COLO668 (cell line): ENCODE results near the gene CCDC24.

ENCODE experiments used
- DNase-seq: peaks from one replicate; lab custom pipeline; 2025; ENCODE audit not compliant: unreplicated experiment; lab: John Stamatoyannopoulos, UW

CCDC24 gene

DNA sequence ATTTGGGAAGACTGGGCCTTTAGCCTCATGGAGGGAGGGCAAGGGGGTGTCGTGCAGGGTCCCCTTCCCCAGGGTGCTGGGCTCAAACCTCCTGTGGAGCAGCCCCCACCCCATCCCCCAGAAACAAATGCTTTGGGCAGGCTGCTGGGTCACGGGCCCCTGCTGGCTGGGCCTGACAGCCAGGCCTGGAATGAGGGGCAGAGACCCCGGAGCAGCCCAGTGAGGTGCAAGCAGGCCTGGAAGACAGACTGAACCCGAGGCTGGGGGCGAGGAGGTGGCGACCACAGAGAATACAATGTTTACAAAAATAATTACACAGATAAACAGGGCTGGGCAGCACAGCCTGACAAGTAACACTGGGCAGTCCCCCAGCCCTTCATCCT is 5.3 kb downstream of the CCDC24 start:
- DNase-seq = no peak

DNA sequence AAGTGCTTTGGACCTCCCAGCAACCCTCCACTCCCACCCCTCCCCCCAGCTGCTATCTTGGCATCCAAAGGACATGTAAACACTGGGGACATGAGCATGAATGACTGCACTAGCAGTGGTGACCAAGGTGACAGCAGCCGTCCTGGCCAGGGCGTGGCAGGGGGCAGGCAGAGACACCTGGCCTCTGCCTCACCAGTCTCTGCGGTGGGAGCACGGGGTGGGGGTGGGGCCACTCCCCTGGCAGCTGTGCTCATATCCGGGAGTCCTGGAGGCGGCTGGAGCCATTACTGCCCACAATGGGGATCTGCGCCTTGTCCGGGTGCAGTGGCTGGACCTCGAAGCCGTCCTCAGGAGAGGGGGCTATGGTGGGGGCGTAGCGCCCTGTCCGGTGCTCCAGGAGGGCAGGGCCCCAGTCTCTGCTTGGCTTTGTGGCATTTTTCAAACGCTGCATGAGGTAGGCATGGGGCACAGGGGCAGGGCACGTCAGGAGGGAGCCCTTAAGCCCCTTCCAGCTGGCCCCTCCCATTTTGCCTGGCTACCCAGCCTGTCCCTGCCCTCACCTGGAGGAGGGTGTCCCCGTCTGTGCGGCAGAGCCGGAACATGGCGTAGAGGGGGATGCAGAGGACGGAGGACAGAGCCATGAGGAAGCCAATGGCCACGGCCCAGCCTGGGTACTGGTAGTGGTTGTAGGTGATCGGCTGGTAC is 6.0 kb downstream of the CCDC24 start:
- DNase-seq = peak; percentile 99

DNA sequence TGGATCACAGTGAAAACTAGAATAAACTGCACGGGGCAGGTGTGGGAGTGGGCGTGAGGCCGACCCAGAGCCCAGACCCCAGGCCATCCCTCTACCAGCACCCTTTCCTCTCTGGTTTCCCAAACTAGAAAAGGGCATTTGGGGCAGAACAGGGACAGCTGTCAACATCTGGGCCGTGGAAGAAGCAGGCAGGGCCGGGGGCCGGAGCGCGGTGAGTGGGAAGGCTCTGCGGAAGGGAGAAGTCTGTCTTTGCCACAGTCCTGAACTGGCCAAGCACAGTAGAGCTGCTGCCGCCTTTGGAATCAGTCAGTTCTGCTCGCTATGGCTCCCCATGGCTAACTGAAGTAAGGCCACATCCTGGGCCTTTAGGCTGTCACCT is 6.6 kb downstream of the CCDC24 start:
- peak; percentile 50 for DNase-seq

DNA sequence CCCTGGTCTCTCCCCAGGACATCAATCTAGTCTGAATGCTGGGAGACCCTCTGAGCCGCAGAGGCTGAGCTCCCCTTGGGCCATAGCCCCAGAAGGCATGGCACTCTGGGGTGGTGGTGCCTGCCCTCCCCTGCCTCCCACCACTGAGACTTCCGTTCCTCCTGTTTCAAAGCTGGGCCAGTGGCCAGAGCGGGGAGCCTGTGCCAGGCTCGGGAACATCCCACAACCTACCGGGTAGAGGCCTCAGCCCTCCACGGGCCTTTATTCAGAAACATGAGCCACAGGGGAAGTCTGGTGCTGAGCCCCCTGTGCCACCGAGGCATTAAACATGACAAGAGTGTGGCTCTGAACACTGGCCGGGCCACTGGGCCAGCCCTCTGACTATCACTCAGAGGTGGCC is 8.1 kb downstream of the CCDC24 start:
- no peak for DNase-seq

DNA sequence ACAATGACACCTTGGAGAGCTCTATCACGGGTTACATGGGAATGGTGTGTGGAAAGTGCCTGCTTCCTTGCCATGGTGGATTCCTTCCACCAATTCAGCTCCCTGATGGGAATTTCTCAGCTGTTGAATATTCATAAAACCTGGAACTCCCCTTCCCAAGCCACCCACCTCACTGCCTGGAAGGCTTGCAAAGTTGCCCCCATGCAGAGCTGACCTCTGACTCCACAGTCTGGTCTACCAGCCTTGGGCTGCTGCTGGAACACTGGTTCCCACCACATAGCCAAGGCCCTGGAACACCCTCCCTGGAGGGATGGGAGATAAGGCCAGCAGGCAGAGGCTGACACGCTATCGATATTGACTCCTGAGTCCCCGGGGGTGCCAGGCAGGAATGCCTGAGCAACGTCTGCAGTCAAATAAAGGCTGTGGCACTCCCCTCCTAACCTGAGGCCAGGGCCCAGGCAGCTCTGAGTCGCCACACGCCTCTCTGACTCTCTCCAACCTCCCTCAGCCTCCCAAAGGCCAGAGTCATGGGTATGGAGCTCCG is 8.8 kb downstream of the CCDC24 start:
- no peak for DNase-seq

DNA sequence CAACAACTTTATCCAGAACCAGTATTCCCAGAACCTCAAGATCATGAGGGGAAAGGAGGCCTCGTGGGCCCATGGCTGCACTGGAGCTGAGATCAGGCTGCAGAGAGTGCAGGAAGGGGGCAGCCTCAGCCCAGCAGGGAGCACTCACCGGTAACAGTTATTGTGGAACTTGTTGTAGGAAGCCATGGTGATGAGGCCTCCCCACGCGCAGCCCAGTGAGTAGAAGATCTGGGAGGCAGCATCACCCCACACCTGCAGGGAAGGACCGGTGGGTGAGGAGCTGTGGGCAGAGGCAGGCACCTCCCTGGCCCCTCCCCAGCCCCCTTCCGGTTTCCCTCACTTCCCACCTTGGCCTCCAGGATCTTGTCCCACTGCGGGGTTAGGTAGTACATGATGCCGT is 10.8 kb downstream of the CCDC24 start:
- DNase-seq = no peak

DNA sequence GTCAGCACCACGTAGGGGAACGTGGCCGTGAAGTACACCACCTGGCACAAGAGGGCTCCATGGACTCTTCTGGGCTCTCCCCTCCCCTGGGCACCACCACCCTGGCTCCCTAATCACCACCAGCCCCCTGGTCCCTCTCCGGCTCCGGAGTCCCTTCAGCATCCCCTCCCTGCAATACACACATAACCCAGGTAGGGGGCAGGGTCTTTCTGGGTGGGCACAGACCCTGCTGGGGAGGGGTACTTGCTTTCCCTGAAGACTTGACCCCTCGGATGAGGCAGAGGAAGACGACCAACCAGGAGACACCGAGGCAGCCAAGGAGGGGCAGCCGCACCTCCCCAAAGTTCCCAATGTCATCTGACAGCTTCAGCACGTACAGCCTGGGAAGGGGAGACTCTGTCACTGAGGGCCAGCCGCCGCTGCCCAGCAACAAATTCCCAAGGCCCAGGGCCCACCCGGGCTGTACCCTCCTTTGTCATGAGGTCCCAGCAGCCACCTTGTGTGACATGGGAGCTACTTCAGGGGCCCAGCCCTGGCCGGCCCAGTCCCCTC is 11.3 kb downstream of the CCDC24 start:
- no peak for DNase-seq

DNA sequence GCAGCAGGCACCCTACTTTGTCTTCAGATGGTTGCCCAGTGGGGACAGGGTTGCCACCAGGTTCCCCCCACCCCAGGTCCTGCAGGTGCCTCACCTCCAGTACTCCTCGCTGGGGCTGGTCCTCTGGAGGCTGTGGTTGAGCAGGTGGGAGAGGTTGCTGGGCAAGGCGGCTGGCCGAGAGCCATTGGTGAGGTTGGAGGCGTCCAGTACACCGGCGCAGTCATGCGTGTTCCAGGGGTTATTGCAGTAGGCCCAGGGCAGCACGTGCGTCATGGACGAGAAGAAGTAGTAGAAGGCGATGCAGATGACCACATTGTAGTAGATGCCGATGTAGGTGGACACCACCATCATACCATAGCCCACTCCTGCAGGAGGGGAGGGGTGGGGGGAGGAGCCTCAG is 16.9 kb downstream of the CCDC24 start:
- DNase-seq = no peak

DNA sequence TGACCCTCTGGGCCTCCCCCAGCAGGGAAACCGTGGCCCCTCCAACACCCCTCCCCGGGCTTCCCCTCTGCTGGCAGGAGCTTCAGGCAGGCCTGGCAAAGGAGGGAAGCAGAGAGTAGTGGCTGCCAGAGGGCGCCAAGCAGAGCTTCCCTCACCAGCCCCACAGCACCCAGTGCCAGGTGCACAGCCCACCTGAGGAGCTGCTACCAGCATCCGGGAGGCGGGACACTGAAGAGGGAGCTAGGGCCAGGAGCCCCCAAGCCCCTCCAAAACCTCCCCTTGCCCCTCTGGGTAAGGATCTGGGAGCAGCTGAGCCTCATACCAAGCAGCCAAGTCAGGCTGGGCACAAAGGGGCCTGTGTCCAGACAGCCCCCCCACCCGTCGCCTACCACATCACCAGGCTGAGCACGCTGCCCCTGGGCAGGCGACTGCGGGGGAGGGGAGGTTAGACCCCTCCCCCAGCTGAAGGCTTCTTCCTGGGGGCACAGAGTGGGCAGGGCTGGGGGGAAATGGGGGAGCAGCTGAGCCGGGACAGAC is 19.6 kb downstream of the CCDC24 start:
- DNase-seq = no peak

DNA sequence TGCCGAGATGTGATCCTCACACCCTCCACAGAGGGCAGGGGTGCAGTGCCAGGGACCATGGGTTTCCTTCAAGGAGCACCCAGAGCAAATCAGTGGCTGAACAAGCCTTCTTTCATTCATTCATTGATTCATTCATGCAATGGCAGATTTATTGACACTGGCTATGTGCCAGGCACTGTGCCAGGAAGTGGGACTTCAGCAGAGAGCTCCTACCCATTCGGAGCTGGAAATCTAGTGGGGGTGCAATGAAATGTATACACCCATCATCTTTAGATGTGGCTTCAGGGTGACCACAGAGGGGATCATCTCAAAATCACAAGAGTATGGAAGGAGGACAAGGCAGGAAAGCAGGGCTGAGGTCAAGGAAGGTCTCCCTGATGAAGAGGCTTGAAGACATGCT is 21.0 kb downstream of the CCDC24 start:
- peak; percentile 44 for DNase-seq

DNA sequence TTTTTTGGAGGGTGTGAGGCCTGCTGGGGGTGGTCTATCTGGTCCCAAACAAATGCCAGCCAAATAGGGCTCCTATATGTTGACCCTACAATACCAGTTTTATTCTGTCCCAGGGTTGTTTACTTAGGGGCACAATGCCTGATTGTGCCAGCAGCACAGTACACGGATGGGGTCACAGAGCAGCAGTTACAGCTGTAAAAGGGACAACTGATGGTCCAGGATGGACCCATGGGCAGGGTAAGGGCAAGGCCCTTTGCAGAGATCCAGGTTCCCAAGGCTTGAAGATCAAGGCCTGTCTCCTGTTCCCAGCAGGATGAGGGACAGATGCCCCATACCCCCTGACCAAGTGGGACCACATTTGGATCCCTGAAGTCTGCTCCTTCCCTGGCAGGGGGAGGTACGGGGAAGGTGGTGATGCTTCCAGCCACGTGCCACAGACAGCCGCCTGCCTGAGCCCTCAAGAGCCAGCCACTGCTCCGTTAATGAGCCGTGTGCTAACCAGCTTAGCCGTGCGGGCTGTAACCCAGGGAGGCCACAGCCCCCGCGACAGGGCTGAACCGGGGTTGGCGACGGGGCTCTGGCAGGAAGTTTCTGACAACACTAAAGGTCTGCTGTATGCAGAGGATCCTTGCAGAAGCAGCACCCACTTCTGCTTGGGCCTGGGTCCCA is 21.7 kb downstream of the CCDC24 start:
- DNase-seq = no peak

DNA sequence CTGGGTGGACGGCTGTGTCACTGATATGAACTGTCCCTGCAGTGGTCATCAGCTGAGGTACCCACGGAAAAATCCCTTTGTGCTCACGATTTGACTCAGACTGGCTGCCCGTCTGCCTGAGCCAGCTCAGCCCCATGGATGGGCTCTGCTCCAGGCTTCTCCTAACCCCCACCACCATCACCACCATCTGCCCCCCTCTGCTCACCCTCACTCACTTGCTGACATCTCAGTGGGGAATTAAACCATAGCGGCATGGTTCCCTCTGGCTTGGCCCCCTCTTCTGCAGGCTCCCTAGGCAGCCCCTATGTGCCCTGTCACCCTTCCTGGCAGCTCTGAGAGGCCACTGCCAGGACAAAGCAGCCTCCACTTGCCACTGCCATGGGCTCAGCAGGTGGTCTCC is 22.6 kb downstream of the CCDC24 start:
- no peak for DNase-seq

DNA sequence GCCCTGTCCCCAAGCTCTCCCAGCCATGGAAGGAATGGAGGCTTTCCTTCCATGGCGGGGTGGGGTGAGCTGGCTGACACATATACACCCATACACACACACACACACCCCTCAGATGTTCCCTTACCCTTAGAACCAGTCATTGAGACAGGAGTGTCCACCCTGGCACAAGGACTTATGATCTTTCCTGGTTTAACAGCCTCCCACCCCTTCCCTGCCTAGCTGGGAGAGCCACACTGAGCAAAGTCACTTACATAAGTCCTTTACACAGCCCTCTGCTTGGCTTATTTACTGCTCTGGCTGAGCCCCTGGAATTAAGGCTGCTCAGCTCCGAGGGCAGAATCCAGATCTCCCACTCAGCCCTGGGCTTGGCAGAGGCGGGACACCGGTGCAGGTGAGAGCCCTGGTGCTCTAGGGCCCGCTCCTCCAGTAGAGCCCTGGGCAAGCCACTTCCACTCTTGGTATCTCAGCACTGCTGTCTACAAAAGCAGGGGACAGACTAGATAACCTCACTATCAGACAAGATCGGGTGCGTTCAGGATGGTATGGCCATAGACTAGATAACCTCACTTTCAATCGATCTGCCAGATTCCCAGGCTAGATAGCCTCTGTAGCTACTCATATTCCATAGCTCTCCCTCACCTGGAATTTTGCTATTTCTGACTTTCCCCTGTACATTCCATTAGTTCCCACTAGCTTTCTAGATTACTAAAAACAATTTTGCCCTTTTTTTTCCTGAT is 23.1 kb downstream of the CCDC24 start:
- no peak for DNase-seq

DNA sequence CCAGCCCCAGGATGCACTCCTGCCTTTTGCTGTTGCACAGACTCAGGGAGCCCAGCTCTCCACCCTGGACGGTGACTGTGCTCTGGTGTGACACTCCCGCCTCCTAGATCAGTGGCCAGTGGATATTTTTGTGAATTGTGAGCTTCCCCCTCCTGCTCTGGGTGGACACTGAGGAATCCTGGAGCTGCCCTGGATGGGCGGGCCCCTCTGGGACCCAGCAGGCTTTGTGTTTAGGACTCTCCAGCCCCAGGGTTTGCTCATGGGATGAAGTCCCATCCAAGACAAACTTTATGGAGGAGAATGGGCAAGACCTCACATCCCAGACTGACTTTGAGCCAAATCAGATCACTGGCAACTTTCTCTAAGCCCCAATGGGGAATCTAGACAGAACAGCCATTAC is 23.8 kb downstream of the CCDC24 start:
- DNase-seq = no peak

DNA sequence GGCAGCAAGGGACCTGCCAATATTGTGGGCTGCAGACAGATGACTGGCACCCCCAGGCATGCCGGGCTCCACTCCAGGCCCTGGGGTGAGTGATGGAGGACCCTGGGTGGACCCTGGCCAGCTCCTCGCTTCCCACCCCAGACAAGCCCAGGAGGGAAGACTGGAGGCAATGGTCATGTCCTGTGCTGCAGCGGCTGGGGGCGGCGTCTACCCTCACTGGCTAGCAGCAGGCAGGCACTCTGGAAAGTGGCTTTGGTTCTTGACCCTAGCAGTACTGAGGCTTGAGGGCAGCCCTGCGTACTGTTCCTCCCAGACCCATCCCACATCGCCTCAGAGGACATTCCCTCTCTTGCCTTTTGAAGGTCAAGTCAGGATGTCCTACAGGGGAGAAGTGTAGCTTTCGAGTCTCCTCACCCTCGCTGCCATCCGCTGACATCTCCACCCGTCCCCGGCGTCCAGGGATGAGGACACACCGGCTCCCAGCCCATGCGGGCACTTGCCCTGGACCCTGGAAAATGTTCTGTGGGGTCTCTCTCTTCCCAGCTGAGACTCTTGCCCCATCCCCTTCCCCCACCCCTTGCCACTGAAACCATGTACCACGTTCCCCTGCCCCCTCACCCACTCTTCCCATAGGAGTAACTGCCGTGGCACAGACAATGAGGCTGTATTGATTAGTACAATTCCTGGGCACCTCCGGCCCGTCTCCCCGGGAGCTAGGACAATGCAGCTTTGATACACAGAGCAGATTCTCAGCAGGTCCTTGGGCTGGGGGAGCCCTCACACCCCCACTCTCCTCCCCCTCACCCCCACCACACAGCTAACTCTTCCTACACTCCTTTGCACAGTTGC is 24.9 kb downstream of the CCDC24 start:
- no peak for DNase-seq

DNA sequence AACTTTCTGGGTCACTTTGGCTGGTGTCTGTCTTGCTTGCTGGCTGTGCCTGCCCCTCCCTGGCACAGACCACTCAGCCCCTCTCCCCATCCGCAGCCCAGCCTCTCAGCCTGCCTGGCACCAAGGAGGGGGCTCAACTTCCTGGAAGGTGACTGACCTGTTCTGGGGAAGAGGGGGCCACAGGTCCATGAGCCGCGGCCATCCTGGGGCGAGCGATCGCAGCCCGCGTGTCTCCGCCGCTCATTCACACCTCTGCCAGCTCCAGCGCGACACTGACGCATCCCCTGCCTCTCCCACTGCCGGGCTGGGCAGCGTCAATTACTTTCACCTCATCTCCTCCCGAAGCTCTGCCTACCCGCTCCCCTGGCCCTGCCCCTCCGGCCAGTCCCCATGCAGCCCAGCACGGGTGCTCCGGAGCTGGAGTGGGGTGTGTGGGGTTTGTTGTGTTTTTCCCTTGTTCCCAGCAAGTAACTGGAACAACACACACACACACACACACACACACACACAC is 25.5 kb downstream of the CCDC24 start:
- DNase-seq = no peak

DNA sequence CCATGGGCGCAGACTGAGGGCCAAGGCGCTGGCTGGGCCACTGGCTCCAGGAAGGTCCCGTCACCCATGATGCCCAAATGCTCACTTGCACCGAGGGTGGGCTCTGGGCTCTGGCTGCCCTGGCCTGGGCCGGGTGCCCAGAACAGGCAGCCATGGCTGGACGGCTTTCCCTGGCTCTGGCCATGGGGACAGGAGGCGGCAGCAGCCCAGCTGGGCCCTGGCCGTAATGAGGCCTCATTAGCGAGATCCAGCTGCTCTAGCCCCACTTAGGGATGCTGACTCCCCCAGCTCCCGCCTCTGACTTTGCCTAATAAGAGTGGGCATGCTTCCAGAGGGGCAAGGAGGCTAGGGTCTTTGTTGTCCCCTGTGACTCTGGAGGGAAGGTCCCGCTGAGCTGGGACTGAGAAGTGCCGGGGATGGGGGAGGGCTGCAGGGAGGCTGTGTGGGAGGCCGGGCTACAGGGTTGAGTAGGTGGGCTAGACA is 28.1 kb downstream of the CCDC24 start:
- no peak for DNase-seq

DNA sequence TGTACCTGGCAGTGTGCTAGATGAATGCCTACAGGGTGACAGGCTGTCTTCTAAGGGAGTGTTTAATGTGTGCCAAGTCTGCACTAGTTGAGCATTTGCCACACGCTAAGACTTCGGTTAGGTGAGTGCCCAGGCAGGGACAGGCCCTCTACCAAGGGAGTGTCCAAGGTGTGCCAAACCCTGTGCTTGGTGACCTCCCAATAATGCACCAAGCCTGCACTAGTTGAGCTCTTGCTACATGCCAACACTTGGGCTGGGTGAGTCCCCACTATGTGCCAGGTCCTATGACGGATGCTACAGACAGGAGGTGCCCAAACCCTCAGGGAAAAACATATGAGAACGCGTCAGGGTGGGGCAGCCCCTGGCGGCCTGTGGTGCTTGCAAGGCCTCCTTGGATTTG is 29.1 kb downstream of the CCDC24 start:
- no peak for DNase-seq

DNA sequence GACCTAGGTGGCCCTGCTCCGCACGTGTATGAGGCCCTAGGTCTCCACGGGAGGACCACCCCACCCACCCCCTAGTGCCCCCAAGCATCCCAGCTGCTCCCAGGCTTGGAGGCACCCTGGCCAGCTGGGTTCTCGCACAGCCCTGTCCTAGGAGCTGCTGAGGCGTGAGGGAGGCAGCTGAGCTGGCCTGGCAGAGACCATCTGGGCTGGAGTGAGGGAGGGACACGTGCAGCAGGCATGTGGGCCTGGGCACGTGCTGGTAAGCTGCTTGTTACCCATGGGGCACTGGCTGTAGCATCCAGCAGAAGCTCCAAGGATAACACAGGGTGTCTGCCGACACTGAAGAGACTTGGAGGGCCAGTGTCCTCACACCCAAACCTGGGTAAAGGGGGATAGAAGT is 29.8 kb downstream of the CCDC24 start:
- no peak for DNase-seq
